HEK293 (cell line): ENCODE data around the gene DCHS2.

Experiments
- CTCF ChIA-PET: fragments of 350-600 bp; formaldehyde crosslinking; extraction: SDS; loops from one replicate; lab custom pipeline; 2021; ENCODE audit warnings: antibody characterized with exemption; lab: Yijun Ruan, JAX
- POLR2A ChIA-PET: fragments of 300-600 bp; formaldehyde crosslinking; extraction: SDS; loops from one replicate; lab custom pipeline; 2020; ENCODE audit warnings: antibody characterized with exemption, inconsistent platforms; lab: Yijun Ruan, JAX
- H3K27ac ChIP-seq: fragments of 200-500 bp; sonication (Bioruptor generic); 2 replicates; pipeline ENCODE4 v1.5.1; 2014; ENCODE audit warnings: low read depth, low read length, control low read depth, inconsistent platforms; ENCODE audit errors: extremely low read depth
- H3K36me3 ChIP-seq, 2 experiments: fragments of 200-500 bp in 1 of 2; sonication (Bioruptor generic) in 1 of 2; 1 replicate in 1 of 2; 2 replicates in 1 of 2; pipeline ENCODE4 v1.5.1; 2014 to 2017; ENCODE audit warnings: inconsistent platforms in 2 of 2, low read length in 2 of 2; ENCODE audit not compliant: control insufficient read depth in 2 of 2, insufficient read depth in 1 of 2
- H3K4me1 ChIP-seq: fragments of 200-500 bp; sonication (Bioruptor generic); 2 replicates; pipeline ENCODE4 v1.5.1; 2014; ENCODE audit warnings: mild to moderate bottlenecking, low read length, inconsistent platforms; ENCODE audit not compliant: control insufficient read depth, insufficient read depth
- H3K4me3 ChIP-seq: 2 replicates; pipeline ENCODE4 v1.5.1; 2011; ENCODE audit warnings: low read depth, mild to moderate bottlenecking, control low read depth, low read length, moderate library complexity
- H3K9me3 ChIP-seq: fragments of 200-500 bp; sonication (Bioruptor generic); 2 replicates; pipeline ENCODE4 v1.5.1; 2014; ENCODE audit warnings: low read depth, low read length, inconsistent platforms; ENCODE audit not compliant: control insufficient read depth, insufficient read depth
- CTCF ChIP-seq: fragments of 450-650 bp; formaldehyde crosslinking; IDR thresholded peaks from 2 replicates; pipeline ENCODE4 v1.5.1; 2016; ENCODE audit warnings: missing biosample characterization, missing genetic modification characterization
- GFI1B ChIP-seq: fragments of 450-650 bp; formaldehyde crosslinking; IDR thresholded peaks from 2 replicates; pipeline ENCODE4 v1.5.1; 2016; ENCODE audit warnings: missing biosample characterization, missing genetic modification characterization
- HIC1 ChIP-seq: fragments of 450-650 bp; formaldehyde crosslinking; IDR thresholded peaks from 2 replicates; pipeline ENCODE4 v1.5.1; 2016; ENCODE audit warnings: missing biosample characterization, missing genetic modification characterization
- PRDM10 ChIP-seq: fragments of 450-650 bp; formaldehyde crosslinking; IDR thresholded peaks from 2 replicates; pipeline ENCODE4 v1.5.1; 2016; ENCODE audit warnings: missing biosample characterization, missing genetic modification characterization
- PRDM6 ChIP-seq: fragments of 450-650 bp; formaldehyde crosslinking; IDR thresholded peaks from 2 replicates; pipeline ENCODE4 v1.5.1; 2017; ENCODE audit warnings: missing biosample characterization, missing genetic modification characterization
- REPIN1 ChIP-seq: fragments of 450-650 bp; formaldehyde crosslinking; IDR thresholded peaks from 2 replicates; pipeline ENCODE4 v1.5.1; 2017; ENCODE audit warnings: missing biosample characterization, missing genetic modification characterization, low read depth
- ZBTB11 ChIP-seq: fragments of 450-650 bp; formaldehyde crosslinking; conservative IDR thresholded peaks from 2 replicates; pipeline ENCODE4 v1.5.1; 2016; ENCODE audit warnings: low read depth, missing biosample characterization, missing genetic modification characterization
- ZBTB20 ChIP-seq: fragments of 450-650 bp; formaldehyde crosslinking; IDR thresholded peaks from 2 replicates; pipeline ENCODE4 v1.5.1; 2016; ENCODE audit warnings: missing biosample characterization, missing genetic modification characterization
- ZFP69B ChIP-seq: fragments of 450-650 bp; formaldehyde crosslinking; IDR thresholded peaks from 2 replicates; pipeline ENCODE4 v1.5.1; 2016; ENCODE audit warnings: missing biosample characterization, missing genetic modification characterization
- ZNF175 ChIP-seq: fragments of 450-650 bp; formaldehyde crosslinking; IDR thresholded peaks from 2 replicates; pipeline ENCODE4 v1.5.1; 2016; ENCODE audit warnings: missing biosample characterization, missing genetic modification characterization
- ZNF221 ChIP-seq: fragments of 450-650 bp; formaldehyde crosslinking; IDR thresholded peaks from 2 replicates; pipeline ENCODE4 v1.5.1; 2017; ENCODE audit warnings: missing biosample characterization, missing genetic modification characterization, borderline replicate concordance
- ZNF26 ChIP-seq: fragments of 450-650 bp; formaldehyde crosslinking; IDR thresholded peaks from 2 replicates; pipeline ENCODE4 v1.5.1; 2016; ENCODE audit warnings: missing biosample characterization, missing genetic modification characterization
- ZNF266 ChIP-seq: fragments of 450-650 bp; formaldehyde crosslinking; IDR thresholded peaks from 2 replicates; pipeline ENCODE4 v1.5.1; 2016; ENCODE audit warnings: missing biosample characterization, missing genetic modification characterization, low read depth
- ZNF366 ChIP-seq: fragments of 450-650 bp; formaldehyde crosslinking; conservative IDR thresholded peaks from 2 replicates; pipeline ENCODE4 v1.5.1; 2016; ENCODE audit warnings: missing biosample characterization, missing genetic modification characterization
- ZNF501 ChIP-seq: fragments of 450-650 bp; formaldehyde crosslinking; IDR thresholded peaks from 2 replicates; pipeline ENCODE4 v1.5.1; 2016; ENCODE audit warnings: missing biosample characterization, missing genetic modification characterization
- ZNF513 ChIP-seq: fragments of 450-650 bp; IDR thresholded peaks from 2 replicates; pipeline ENCODE4 v1.5.1; 2018; ENCODE audit warnings: missing biosample characterization, missing genetic modification characterization
- ZNF555 ChIP-seq: fragments of 450-650 bp; formaldehyde crosslinking; conservative IDR thresholded peaks from 2 replicates; pipeline ENCODE4 v1.5.1; 2017; ENCODE audit warnings: missing biosample characterization, mild to moderate bottlenecking, missing genetic modification characterization, inconsistent platforms
- ZNF596 ChIP-seq: fragments of 450-650 bp; IDR thresholded peaks from 2 replicates; pipeline ENCODE4 v1.5.0; 2018; ENCODE audit warnings: missing biosample characterization, mild to moderate bottlenecking, missing genetic modification characterization, moderate library complexity
- ZNF664 ChIP-seq: fragments of 450-650 bp; formaldehyde crosslinking; IDR thresholded peaks from 2 replicates; pipeline ENCODE4 v1.5.1; 2016; ENCODE audit warnings: missing biosample characterization, missing genetic modification characterization

DCHS2 gene

GRCh38 chr4:154485127-154485773 lies 6.3 kb downstream of the DCHS2 start (continued):
- TF ChIP-seq PRDM10 (tag by site-specific recombination) (no peak), GFI1B (tag by site-specific recombination) (no peak), ZBTB20 (tag by site-specific recombination) (no peak), ZNF596 (tag by site-specific recombination) (no peak)

- Histone ChIP-seq H3K27ac (no peak overlapping the region), H3K9me3 (no peaks in the 10 kb centered on the region), H3K36me3 (no peaks in the 10 kb centered on the region), H3K4me3 (no peak overlapping the region), H3K4me1 (no peaks in the 10 kb centered on the region)
- CTCF ChIA-PET: interaction anchor here (0.8 kb wide), 1 partner anchor 53 kb away, joined by 3 read pairs; no protein-coding TSS in a partner anchor
- POLR2A ChIA-PET: no interaction called here
- no peak for TF ChIP-seq ZNF175 (tag by site-specific recombination)
- no peak for TF ChIP-seq GFI1B (tag by site-specific recombination)
- TF ChIP-seq ZNF664 (tag by site-specific recombination): no peak
- no peak for TF ChIP-seq ZNF26 (tag by site-specific recombination)
- TF ChIP-seq REPIN1 (tag by site-specific recombination): no peak
- no peak for TF ChIP-seq ZBTB11
- no peak for TF ChIP-seq PRDM6 (tag by site-specific recombination)
- no peak for TF ChIP-seq ZNF513 (tag by site-specific recombination)
- no peak for TF ChIP-seq ZFP69B (tag by site-specific recombination)
- TF ChIP-seq ZNF366: no peak
- no peak for TF ChIP-seq ZNF555 (tag by site-specific recombination)
- no peak for TF ChIP-seq HIC1 (tag by site-specific recombination)
- no peak for TF ChIP-seq ZNF501 (tag by site-specific recombination)
- no peak for TF ChIP-seq ZNF266 (tag by site-specific recombination)
- TF ChIP-seq ZNF221 (tag by site-specific recombination): no peak
- TF ChIP-seq CTCF: no peak
Measured at GRCh38 chr4:154478547-154478946, 13.1 kb downstream of the DCHS2 start.
